Activated CD4-positive, alpha-beta T cell treated with anti-CD3 and anti-CD28 coated beads, Interleukin-2, amount 10 ng/mL, durations not matched to agents 7 days and 5 days (primary cell): ENCODE results near the gene PET100. TPM values are rescaled to one million over a fixed set of nuclear protein-coding genes. Genes with fewer than 3 reads are reported as not detected.

Source experiments
- microRNA-seq: library from miRNA; unstranded; fragments of <30 nt; microRNA quantifications from one replicate; pipeline ENCODE4 v1.2.0, GENCODE V29; 2021; ENCODE audit warnings: borderline microRNAs expressed, borderline replicate concordance
- total RNA-seq, 2 experiments: library from RNA; stranded (reverse); gene quantifications; one replicate each; pipeline ENCODE4 v1.2.3, GENCODE V29; 2021

Gene PET100
- total RNA-seq, 2 experiments from 2014 or later = 108 to 169 TPM

Small RNA genes within 50 kb of the gene (microRNA-seq; reads per million reads assigned to microRNA genes)
- gene MIR6792 = not detected

Other genes starting within 250 kb of the PET100 start
- under 1 TPM; 0.46 to 0.67 TPM for gene PEX11G, start 140.8 kb upstream of the PET100 start, total RNA-seq
- 1 to 10 TPM; 6.5 to 6.7 TPM for gene ZNF358, start 113.7 kb upstream of the PET100 start, total RNA-seq
- 10 to 100 TPM; 13.2 to 14.8 TPM for gene MCOLN1, start 107.2 kb upstream of the PET100 start, total RNA-seq
- 100 to 1,000 TPM; 117 to 126 TPM for gene PNPLA6, start 94.1 kb upstream of the PET100 start, total RNA-seq
- under 1 TPM; 0.21 to 0.57 TPM for gene CAMSAP3, start 33.9 kb upstream of the PET100 start, total RNA-seq
- 10 to 100 TPM; 46.0 to 50.0 TPM for gene XAB2, start 248 bp upstream of the PET100 start, total RNA-seq
- gene PCP2, start 3.9 kb downstream of the PET100 start, total RNA-seq = 1 to 10 TPM in 1 of 2 experiments, under 1 TPM in 1; 0.82 to 1.2 TPM
- gene STXBP2, start 7.3 kb downstream of the PET100 start, total RNA-seq = 100 to 1,000 TPM; 131 to 158 TPM
- gene RETN, start 39.3 kb downstream of the PET100 start, total RNA-seq = not detected
- gene MCEMP1, start 47.3 kb downstream of the PET100 start, total RNA-seq = not detected
- gene TRAPPC5, start 51.0 kb downstream of the PET100 start, total RNA-seq = 100 to 1,000 TPM; 105 to 106 TPM
- under 1 TPM; 0.23 to 0.30 TPM for gene FCER2, start 72.3 kb downstream of the PET100 start, total RNA-seq
- gene CLEC4G, start 102.3 kb downstream of the PET100 start, total RNA-seq = not detected
- gene CD209, start 117.7 kb downstream of the PET100 start, total RNA-seq = not detected
- gene CLEC4M, start 133.4 kb downstream of the PET100 start, total RNA-seq = not detected
- 10 to 100 TPM in 1 of 2 experiments, 1 to 10 TPM in 1; 9.7 to 11.2 TPM for gene EVI5L, start 200.4 kb downstream of the PET100 start, total RNA-seq
- under 1 TPM; 0.10 to 0.15 TPM for gene PRR36, start 244.6 kb downstream of the PET100 start, total RNA-seq